H9 (cell line): Measurements from ENCODE around the gene DCAF8. TPM values are rescaled to one million over a fixed set of nuclear protein-coding genes. Genes with fewer than 3 reads are reported as not detected.
A peak's percentile ranks its signal among the peaks of the same experiment; 100 is the strongest.

Experiments used
- DNase-seq: peaks from one replicate; pipeline ENCODE4 v3.0.0-alpha.2; 2017
- H2AFZ ChIP-seq: one replicate; pipeline ENCODE4 v1.6.1; 2013; ENCODE audit warnings: mild to moderate bottlenecking, low read length, control low read depth, moderate library complexity
- H2AK5ac ChIP-seq: 2 replicates; pipeline ENCODE4 v1.6.1; 2013; ENCODE audit warnings: low read length, control low read depth, mixed read lengths; ENCODE audit not compliant: insufficient read length
- H2BK120ac ChIP-seq: one replicate; pipeline ENCODE4 v1.6.1; 2013; ENCODE audit warnings: low read depth, mild to moderate bottlenecking, low read length, control low read depth, inconsistent platforms; ENCODE audit not compliant: poor library complexity, severe bottlenecking
- H2BK12ac ChIP-seq: 2 replicates; pipeline ENCODE4 v1.6.1; 2013; ENCODE audit warnings: low read length, control low read depth, mixed read lengths, low read depth; ENCODE audit not compliant: insufficient read length
- H2BK15ac ChIP-seq: 2 replicates; pipeline ENCODE4 v1.6.1; 2013; ENCODE audit warnings: low read depth, low read length, control low read depth
- H2BK20ac ChIP-seq: one replicate; pipeline ENCODE4 v1.6.1; 2013; ENCODE audit warnings: low read depth, mild to moderate bottlenecking, low read length, control low read depth, inconsistent platforms; ENCODE audit not compliant: poor library complexity, severe bottlenecking
- H2BK5ac ChIP-seq: 2 replicates; pipeline ENCODE4 v1.6.1; 2013; ENCODE audit warnings: low read length, control low read depth, mixed read lengths; ENCODE audit not compliant: insufficient read length
- H3K14ac ChIP-seq: 2 replicates; pipeline ENCODE4 v1.6.1; 2013; ENCODE audit warnings: low read length, control low read depth; ENCODE audit not compliant: insufficient read depth
- H3K18ac ChIP-seq: 2 replicates; pipeline ENCODE4 v1.6.1; 2013; ENCODE audit warnings: low read depth, mild to moderate bottlenecking, mixed read lengths, low read length, control low read depth; ENCODE audit not compliant: insufficient read length
- H3K23ac ChIP-seq: 2 replicates; pipeline ENCODE4 v1.6.1; 2013; ENCODE audit warnings: low read length, control low read depth, mixed read lengths, low read depth; ENCODE audit not compliant: insufficient read length
- H3K23me2 ChIP-seq: 2 replicates; pipeline ENCODE4 v1.6.1; 2013; ENCODE audit warnings: low read depth, mild to moderate bottlenecking, mixed read lengths, low read length, control low read depth; ENCODE audit not compliant: insufficient read length, poor library complexity, severe bottlenecking
- H3K27ac ChIP-seq: 2 replicates; pipeline ENCODE4 v1.5.1; 2013; ENCODE audit warnings: low read length, control low read depth, mixed read lengths, low read depth; ENCODE audit not compliant: insufficient read length
- H3K27me3 ChIP-seq: 2 replicates; pipeline ENCODE4 v1.6.1; 2013; ENCODE audit warnings: low read length, control low read depth, inconsistent platforms; ENCODE audit not compliant: insufficient read depth
- H3K4ac ChIP-seq: 2 replicates; pipeline ENCODE4 v1.6.1; 2013; ENCODE audit warnings: low read depth, mild to moderate bottlenecking, control low read depth, inconsistent platforms, low read length, moderate library complexity
- H3K4me1 ChIP-seq: 2 replicates; pipeline ENCODE4 v1.6.1; 2013; ENCODE audit warnings: low read length, control low read depth, inconsistent platforms; ENCODE audit not compliant: insufficient read depth
- H3K4me2 ChIP-seq: 2 replicates; pipeline ENCODE4 v1.6.1; 2013; ENCODE audit warnings: low read length, control low read depth, mixed read lengths; ENCODE audit not compliant: insufficient read length, insufficient read depth
- H3K56ac ChIP-seq: 2 replicates; pipeline ENCODE4 v1.6.1; 2013; ENCODE audit warnings: low read depth, mild to moderate bottlenecking, mixed read lengths, low read length, control low read depth; ENCODE audit not compliant: insufficient read length
- H3K79me1 ChIP-seq: 2 replicates; pipeline ENCODE4 v1.6.1; 2013; ENCODE audit warnings: low read depth, mild to moderate bottlenecking, moderate library complexity, low read length, control low read depth, inconsistent platforms; ENCODE audit not compliant: insufficient read depth, poor library complexity, severe bottlenecking
- H3K79me2 ChIP-seq: 2 replicates; pipeline ENCODE4 v1.6.1; 2013; ENCODE audit warnings: low read length, control low read depth, inconsistent platforms; ENCODE audit not compliant: insufficient read depth
- H3K9ac ChIP-seq: 2 replicates; pipeline ENCODE4 v1.6.1; 2013; ENCODE audit warnings: low read length, control low read depth, mixed read lengths; ENCODE audit not compliant: insufficient read length; ENCODE audit errors: extremely low read depth
- H3K9me3 ChIP-seq: one replicate; pipeline ENCODE4 v1.6.1; 2013; ENCODE audit warnings: low read depth, low read length, inconsistent platforms; ENCODE audit not compliant: control insufficient read depth
- H3T11ph ChIP-seq: one replicate; pipeline ENCODE4 v1.6.1; 2013; ENCODE audit warnings: mild to moderate bottlenecking, low read length, control low read depth, inconsistent platforms
- H4K20me1 ChIP-seq: one replicate; pipeline ENCODE4 v1.6.1; 2013; ENCODE audit not compliant: control insufficient read depth, insufficient read length, insufficient read depth
- H4K5ac ChIP-seq: 2 replicates; pipeline ENCODE4 v1.6.1; 2013; ENCODE audit warnings: low read depth, mild to moderate bottlenecking, mixed read lengths, low read length, control low read depth; ENCODE audit not compliant: insufficient read length
- H4K8ac ChIP-seq: replicated peaks from 2 replicates; pipeline ENCODE4 v1.6.1; 2013; ENCODE audit warnings: low read length, control low read depth, mixed read lengths, low read depth; ENCODE audit not compliant: insufficient read length
- H4K91ac ChIP-seq: 2 replicates; pipeline ENCODE4 v1.6.1; 2013; ENCODE audit warnings: low read depth, mild to moderate bottlenecking, moderate library complexity, mixed read lengths, low read length, control low read depth; ENCODE audit not compliant: insufficient read length
- H3K27ac Mint-ChIP-seq, 3 experiments: 2 replicates in 2 of 3; 3 replicates in 1 of 3; pipeline ENCODE4 v1.8.0; 2020 to 2021; ENCODE audit warnings: mixed read lengths in 3 of 3, mild to moderate bottlenecking in 1 of 3, moderate library complexity in 1 of 3
- H3K27me3 Mint-ChIP-seq: 2 replicates; pipeline ENCODE4 v1.8.0; 2021; ENCODE audit warnings: low read depth, mild to moderate bottlenecking, moderate library complexity, mixed read lengths
- H3K36me3 Mint-ChIP-seq, 3 experiments: 2 replicates in 2 of 3; 3 replicates in 1 of 3; pipeline ENCODE4 v1.8.0; 2020 to 2021; ENCODE audit warnings: low read depth in 3 of 3, mixed read lengths in 3 of 3; ENCODE audit not compliant: insufficient read depth in 1 of 3
- H3K4me1 Mint-ChIP-seq, 2 experiments: 2 replicates each; pipeline ENCODE4 v1.8.0; 2020; ENCODE audit warnings: mixed read lengths in 2 of 2
- H3K4me3 Mint-ChIP-seq, 2 experiments: 2 replicates in 1 of 2; 3 replicates in 1 of 2; pipeline ENCODE4 v1.8.0; 2020 to 2021; ENCODE audit warnings: mild to moderate bottlenecking in 2 of 2, mixed read lengths in 2 of 2, moderate library complexity in 1 of 2
- H3K9me3 Mint-ChIP-seq, 2 experiments: 2 replicates in 1 of 2; 3 replicates in 1 of 2; pipeline ENCODE4 v1.8.0; 2020; ENCODE audit warnings: mild to moderate bottlenecking in 2 of 2, mixed read lengths in 2 of 2, moderate library complexity in 1 of 2
- CTCF ChIP-seq: fragments of 200-600 bp; sonication (generic); conservative IDR thresholded peaks from 3 replicates; pipeline ENCODE4 v1.8.0; 2021; ENCODE audit warnings: antibody characterized with exemption, mild to moderate bottlenecking
- WGBS: extraction: QIAGEN DNeasy Blood & Tissue Kit; methylation state at CpG from one replicate; pipeline ENCODE4 v1.1.7; 2013; ENCODE audit warnings: missing lambda C conversion rate, low lambda C conversion rate, mixed read lengths; ENCODE audit not compliant: insufficient read length; ENCODE audit errors: extremely low coverage; 5-methylcytosine and 5-hydroxymethylcytosine counted together
- total RNA-seq: library from RNA; stranded (reverse); gene quantifications from 2 replicates; pipeline ENCODE4 v1.2.1, GENCODE V29; 2021

DCAF8 gene
- total RNA-seq, 1 experiment from 2014 or later, result 106 TPM

- H3K23ac ChIP-seq, result no peak overlapping the region
- TF ChIP-seq CTCF, result no peak
- no peaks in the 10 kb centered on the region for H3K4me1 ChIP-seq
- no peak overlapping the region for H3K4me2 ChIP-seq
- no CpG with 5 or more reads among the region's 2 CpGs for WGBS
- no peaks in the 10 kb centered on the region for H3K9me3 ChIP-seq
- no peaks in the 10 kb centered on the region for H3K27me3 ChIP-seq
- DNase-seq, result no peak
- no peaks in the 10 kb centered on the region for H3K79me1 ChIP-seq
- Mint-ChIP-seq H3K4me1 (peaks cover 15 to 17% of the 10 kb centered on the region in 2 experiments), H3K27ac (0 out of 7 replicates have a peak overlapping the region, but pooled peaks of 1 of the 3 experiments have one; percentile 12), H3K9me3 (no peaks in the 10 kb centered on the region), H3K27me3 (no peaks in the 10 kb centered on the region), H3K36me3 (peaks cover 23 to 89% (median 51%) of the 10 kb centered on the region in 3 experiments; a peak in 6 of 7 replicates), H3K4me3 (no peak overlapping the region)
- no peak overlapping the region for H4K91ac ChIP-seq
- H3K27ac ChIP-seq, result no peak overlapping the region
- H3K23me2 ChIP-seq, result no peaks in the 10 kb centered on the region
- H2BK15ac ChIP-seq, result no peak overlapping the region
- no peak overlapping the region for H2BK120ac ChIP-seq
- H3K18ac ChIP-seq, result no peak overlapping the region
- H3K79me2 ChIP-seq, result no peaks in the 10 kb centered on the region
- no peak overlapping the region for H4K5ac ChIP-seq
- H3K9ac ChIP-seq, result no peak overlapping the region
- no peak overlapping the region for H4K8ac ChIP-seq
- no peaks in the 10 kb centered on the region for H4K20me1 ChIP-seq
- no peak overlapping the region for H3K56ac ChIP-seq
- no peak overlapping the region for H3K4ac ChIP-seq
- H2BK12ac ChIP-seq, result no peak overlapping the region
- H2AFZ ChIP-seq, result no peak overlapping the region
- H2BK5ac ChIP-seq, result no peak overlapping the region
- H2BK20ac ChIP-seq, result no peak overlapping the region
- H2AK5ac ChIP-seq, result no peak overlapping the region
- H3K14ac ChIP-seq, result no peak overlapping the region
- H3T11ph ChIP-seq, result no peak overlapping the region
These were observed 42.0 kb downstream of the DCAF8 start for GRCh38 chr1:160220301-160220700.
